ENCODE results near the gene COL6A1.
"Not testable (repeated sequence)": the region's sequence is repeated elsewhere in the genome, so short reads cannot be mapped to it uniquely, and the experiment has no call there.

The COL6A1 gene

DNA sequence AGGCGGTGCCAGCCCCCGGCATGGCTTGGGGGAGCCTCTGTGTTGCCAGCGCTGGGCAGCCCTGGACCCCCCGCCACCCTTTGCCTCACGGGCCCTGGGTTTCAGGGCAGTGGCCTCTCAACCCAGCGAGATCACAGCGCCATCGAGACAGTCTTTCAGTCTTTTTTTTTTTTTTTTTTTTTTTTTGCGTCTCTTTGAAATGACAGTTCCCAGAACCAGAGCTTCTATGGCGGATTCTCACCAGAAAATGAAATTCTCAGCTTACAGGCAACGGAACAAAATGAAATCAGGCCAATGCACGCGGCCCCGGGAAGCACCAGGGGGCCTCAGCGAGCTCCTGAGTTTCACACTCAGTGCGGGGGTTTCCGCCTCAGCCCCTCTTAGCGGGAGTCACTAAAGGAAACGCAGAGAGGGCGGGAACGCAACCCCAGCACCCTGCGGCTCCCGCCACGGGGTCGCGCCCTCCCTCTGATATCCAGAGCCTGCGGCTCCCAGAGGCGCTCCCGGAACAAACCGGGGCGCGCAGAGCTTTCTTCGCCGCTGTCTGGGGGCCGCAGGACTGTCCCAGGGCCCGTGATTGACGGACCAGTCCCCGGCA is 8.0 kb upstream of the COL6A1 start:
- H3K4me1 ChIP-seq (ENCODE audit: control insufficient read depth, insufficient read depth, low read length) = peaks cover 44% of the 10 kb centered on the region

DNA sequence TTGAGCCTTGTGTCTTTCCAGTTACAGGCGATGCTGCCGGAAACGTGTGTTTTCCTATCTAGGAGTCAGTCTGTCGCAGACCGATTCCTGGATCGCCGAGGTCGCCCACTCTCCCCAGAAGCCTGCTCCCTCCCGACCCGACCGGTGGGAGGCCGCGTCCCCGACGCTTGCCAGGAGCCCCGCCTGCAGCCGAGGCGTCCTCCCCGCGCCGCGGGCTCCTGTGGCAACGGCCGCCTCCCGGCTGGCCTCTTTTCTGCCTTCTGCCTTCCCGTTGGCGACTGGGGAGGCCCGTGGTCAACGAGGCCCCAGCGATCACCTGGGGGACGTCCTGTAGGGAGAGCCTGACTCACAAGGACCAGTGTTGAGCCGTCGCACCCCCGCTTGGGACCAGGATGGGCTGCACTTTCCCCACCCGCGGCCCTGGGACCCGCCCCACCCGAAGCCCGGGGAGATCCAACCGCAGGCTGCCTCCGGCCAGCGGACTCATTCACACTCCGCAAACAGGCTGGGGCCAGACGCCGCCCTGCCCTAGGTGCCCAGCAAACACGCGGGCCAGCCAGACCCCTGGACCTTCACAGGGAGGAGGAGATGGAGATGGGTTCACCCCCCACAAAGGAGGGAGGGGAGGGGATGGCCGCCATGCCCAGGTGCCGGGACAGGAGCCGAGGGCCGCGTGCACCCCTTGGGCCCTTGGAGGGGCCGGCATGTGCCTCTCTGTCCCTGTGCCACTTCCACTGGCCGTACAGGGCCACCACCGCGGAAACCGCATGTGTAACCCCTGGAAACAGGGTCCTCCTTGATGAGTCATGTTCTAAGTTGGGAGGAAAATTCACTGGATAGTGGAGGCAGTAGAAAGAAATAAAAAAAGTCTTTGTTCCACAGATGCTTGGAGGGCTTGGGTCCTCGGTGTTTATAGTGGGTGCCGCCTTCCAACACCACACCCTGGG is 7.2 kb upstream of the COL6A1 start:
- H3K4me3 ChIP-seq (ENCODE audit: low read length) = peak overlapping the region; percentile 75
- peaks cover 44% of the 10 kb centered on the region for H3K4me1 ChIP-seq (ENCODE audit: control insufficient read depth, insufficient read depth, low read length)
- H3K27me3 ChIP-seq (ENCODE audit: control insufficient read depth, insufficient read depth, low read length) = peaks cover 17% of the 10 kb centered on the region
- H3K27ac ChIP-seq (ENCODE audit: low read depth, low read length) = peak overlapping the region; percentile 98
- peak overlapping the region; percentile 45 for H3K9ac ChIP-seq (ENCODE audit: low read length)
- H3K36me3 ChIP-seq (ENCODE audit: control insufficient read depth, insufficient read depth, low read length) = no peaks in the 10 kb centered on the region

More for the DNA sequence above, 8.0 kb upstream of the COL6A1 start:
- Histone ChIP-seq H3K9ac (ENCODE audit: low read length) (peak overlapping the region; percentile 45), H3K27me3 (ENCODE audit: control insufficient read depth, insufficient read depth, low read length) (peaks cover 17% of the 10 kb centered on the region), H3K27ac (ENCODE audit: low read depth, low read length) (peak overlapping the region; percentile 98), H3K36me3 (ENCODE audit: control insufficient read depth, insufficient read depth, low read length) (no peaks in the 10 kb centered on the region), H3K4me3 (ENCODE audit: low read length) (peak overlapping the region; percentile 75)

DNA sequence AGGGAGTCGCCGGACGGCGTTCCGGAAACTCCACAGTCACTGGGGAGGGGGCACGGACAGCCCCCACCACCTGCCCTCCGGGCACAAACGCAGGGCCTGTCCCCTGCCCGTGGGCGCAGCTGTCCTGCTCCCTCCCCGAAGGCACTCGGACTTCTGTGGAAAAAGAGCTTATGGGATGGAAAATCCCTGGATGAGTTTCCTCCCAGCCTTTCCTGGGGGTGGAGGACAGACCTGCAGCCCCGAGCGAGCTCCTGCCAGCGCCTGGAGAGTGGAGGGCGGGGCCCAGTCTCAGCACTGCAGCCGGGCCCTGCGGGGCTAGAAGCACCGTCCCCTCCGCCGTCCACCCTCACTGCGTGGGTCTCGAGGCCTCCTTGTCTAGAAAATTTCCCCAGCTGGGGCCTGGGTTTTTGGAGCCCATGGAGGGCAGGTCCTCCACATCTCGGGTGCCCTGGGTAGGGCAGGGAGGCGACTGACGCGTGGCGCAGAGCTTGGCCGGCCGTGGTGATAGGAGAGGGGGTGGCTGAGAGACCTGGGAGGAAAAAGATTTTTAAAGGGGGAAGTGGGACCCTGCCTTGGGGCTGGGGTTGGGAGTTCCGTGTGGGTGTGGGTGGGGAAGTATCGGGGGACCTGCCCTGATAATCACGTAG is 6.4 kb upstream of the COL6A1 start:
- H3K36me3 ChIP-seq (ENCODE audit: control insufficient read depth, insufficient read depth, low read length) = no peaks in the 10 kb centered on the region
- peak overlapping the region; percentile 98 for H3K27ac ChIP-seq (ENCODE audit: low read depth, low read length)
- H3K27me3 ChIP-seq (ENCODE audit: control insufficient read depth, insufficient read depth, low read length) = peaks cover 17% of the 10 kb centered on the region
- H3K4me3 ChIP-seq (ENCODE audit: low read length) = peak overlapping the region; percentile 75
- peaks cover 46% of the 10 kb centered on the region for H3K4me1 ChIP-seq (ENCODE audit: control insufficient read depth, insufficient read depth, low read length)
- H3K9ac ChIP-seq (ENCODE audit: low read length) = no peak overlapping the region

DNA sequence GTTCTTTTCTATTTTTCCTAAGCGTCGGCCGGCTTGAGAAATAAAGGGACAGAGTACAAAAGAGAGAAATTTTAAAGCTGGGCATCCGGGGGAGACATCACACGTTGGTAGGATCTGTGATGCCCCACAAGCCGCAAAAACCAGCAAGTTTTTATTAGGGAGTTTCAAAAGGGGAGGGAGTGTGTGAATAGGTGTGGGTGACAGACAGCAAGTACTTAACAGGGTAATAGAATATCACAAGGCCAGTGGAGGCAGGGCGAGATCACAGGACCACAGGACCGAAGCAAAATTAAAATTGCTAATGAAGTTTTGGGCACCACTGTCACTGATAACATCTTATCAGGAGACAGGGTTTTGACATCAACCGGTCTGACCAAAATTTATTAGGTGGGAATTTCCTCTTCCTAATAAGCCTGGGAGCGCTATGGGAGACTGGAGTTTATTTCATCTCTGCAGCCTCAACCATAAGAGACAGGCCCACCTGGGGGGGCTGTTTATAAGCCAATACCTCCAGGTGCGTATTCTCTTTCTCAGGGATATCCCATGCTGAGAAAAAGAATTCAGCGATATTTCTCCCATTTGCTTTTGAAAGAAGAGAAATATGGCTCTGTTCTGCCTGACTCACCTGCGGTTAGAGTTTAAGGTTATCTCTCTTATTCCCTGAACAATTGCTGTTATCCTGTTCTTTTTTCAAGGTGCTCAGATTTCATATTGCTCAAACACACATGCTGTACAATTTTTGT is 5.7 kb upstream of the COL6A1 start:
- Histone ChIP-seq H3K27ac (ENCODE audit: low read depth, low read length) (peak overlapping the region; percentile 98), H3K4me1 (ENCODE audit: control insufficient read depth, insufficient read depth, low read length) (peaks cover 49% of the 10 kb centered on the region), H3K27me3 (ENCODE audit: control insufficient read depth, insufficient read depth, low read length) (peaks cover 17% of the 10 kb centered on the region)
- not testable (repeated sequence) for H3K4me3 ChIP-seq (ENCODE audit: low read length); H3K9ac ChIP-seq (ENCODE audit: low read length); H3K36me3 ChIP-seq (ENCODE audit: control insufficient read depth, insufficient read depth, low read length)

DNA sequence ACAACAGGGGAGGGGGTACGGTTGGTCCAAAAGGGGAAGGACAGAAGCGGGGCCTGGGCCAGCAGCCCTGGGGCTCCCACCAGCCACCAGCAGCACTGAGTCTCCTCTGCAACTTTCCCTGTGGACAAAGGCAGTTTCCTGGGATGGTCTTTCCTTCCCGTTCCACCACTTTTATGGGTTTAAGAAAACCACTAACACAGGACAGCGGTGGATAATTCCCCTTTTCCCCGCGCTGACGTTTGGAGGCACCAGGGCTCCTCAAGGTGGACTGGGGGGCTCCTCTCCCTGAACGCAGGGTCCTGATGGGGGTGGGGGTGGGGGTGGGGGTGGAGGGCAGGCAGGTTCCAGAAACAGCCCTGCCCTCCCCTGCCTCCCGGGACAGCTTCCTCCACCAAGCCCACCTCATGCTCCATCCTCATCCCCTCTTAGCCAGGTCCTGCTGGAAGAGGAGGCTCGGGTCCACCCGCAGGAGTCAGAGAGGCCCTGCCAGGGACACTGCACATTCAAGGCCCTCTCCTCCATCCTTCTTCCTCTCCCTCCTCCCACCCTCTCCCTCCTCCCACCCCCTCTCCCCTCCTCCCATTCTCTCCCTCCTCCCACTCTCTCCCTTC is 4.8 kb upstream of the COL6A1 start:
- Histone ChIP-seq H3K27ac (ENCODE audit: low read depth, low read length) (peak overlapping the region; percentile 92), H3K9ac (ENCODE audit: low read length) (no peak overlapping the region), H3K27me3 (ENCODE audit: control insufficient read depth, insufficient read depth, low read length) (peaks cover 13% of the 10 kb centered on the region), H3K4me1 (ENCODE audit: control insufficient read depth, insufficient read depth, low read length) (peaks cover 42% of the 10 kb centered on the region), H3K36me3 (ENCODE audit: control insufficient read depth, insufficient read depth, low read length) (no peaks in the 10 kb centered on the region), H3K4me3 (ENCODE audit: low read length) (no peak overlapping the region)

DNA sequence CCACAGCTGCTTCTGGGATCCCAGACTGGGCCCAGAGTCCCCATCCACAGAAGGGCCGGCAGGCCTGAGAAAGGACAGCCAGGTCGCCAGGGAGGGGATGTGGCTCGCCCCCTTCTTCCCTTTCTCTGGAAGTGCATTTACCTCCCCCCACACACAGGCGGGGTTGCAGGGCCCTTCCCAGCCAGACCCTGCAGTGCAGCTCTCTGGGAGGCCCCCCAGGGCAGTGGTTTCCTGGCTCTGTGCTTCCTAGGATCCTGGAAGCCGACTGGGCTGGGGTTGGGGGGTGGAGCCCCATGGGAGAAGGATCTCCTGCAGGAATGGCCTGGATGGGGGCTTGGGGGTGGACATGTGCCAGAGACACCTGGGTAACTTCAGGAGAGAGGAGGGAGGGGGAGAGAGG is 4.2 kb upstream of the COL6A1 start:
- peak overlapping the region; percentile 92 for H3K27ac ChIP-seq (ENCODE audit: low read depth, low read length)
- H3K4me1 ChIP-seq (ENCODE audit: control insufficient read depth, insufficient read depth, low read length) = peaks cover 36% of the 10 kb centered on the region
- H3K27me3 ChIP-seq (ENCODE audit: control insufficient read depth, insufficient read depth, low read length) = peaks cover 8% of the 10 kb centered on the region
- no peaks in the 10 kb centered on the region for H3K36me3 ChIP-seq (ENCODE audit: control insufficient read depth, insufficient read depth, low read length)
- H3K4me3 ChIP-seq (ENCODE audit: low read length) = peak overlapping the region; percentile 4
- H3K9ac ChIP-seq (ENCODE audit: low read length) = no peak overlapping the region

- Histone ChIP-seq H3K27ac (ENCODE audit: low read depth, low read length) (peak overlapping the region; percentile 92), H3K4me3 (ENCODE audit: low read length) (no peak overlapping the region), H3K9ac (ENCODE audit: low read length) (no peak overlapping the region), H3K4me1 (ENCODE audit: control insufficient read depth, insufficient read depth, low read length) (peaks cover 29% of the 10 kb centered on the region), H3K27me3 (ENCODE audit: control insufficient read depth, insufficient read depth, low read length) (peaks cover 3% of the 10 kb centered on the region), H3K36me3 (ENCODE audit: control insufficient read depth, insufficient read depth, low read length) (no peaks in the 10 kb centered on the region)
Measured at GRCh38 chr21:45979141-45979631, 2.4 kb upstream of the COL6A1 start.

DNA sequence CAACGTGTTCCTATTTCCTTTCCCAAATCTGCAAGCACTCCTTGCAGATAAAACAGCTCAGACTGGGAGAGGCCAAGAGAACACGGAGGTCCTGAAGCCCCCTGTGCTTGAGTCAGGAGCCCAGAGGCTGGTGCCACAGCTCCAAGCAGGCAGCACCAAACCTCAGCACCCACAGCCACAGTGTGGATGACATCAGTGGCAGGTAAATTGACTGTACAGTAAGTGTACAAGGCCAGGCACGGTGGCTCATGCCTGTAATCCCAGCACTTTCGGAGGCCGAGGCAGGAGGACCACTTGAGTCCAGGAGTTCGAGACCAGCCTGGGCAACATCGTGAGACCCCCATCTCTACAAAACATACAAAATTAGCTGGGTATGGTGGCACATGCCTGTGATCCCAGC is 1.9 kb upstream of the COL6A1 start:
- Histone ChIP-seq H3K27me3 (ENCODE audit: control insufficient read depth, insufficient read depth, low read length) (no peaks in the 10 kb centered on the region), H3K4me3 (ENCODE audit: low read length) (no peak overlapping the region), H3K27ac (ENCODE audit: low read depth, low read length) (peak overlapping the region; percentile 92), H3K9ac (ENCODE audit: low read length) (no peak overlapping the region), H3K4me1 (ENCODE audit: control insufficient read depth, insufficient read depth, low read length) (peaks cover 31% of the 10 kb centered on the region), H3K36me3 (ENCODE audit: control insufficient read depth, insufficient read depth, low read length) (no peaks in the 10 kb centered on the region)

DNA sequence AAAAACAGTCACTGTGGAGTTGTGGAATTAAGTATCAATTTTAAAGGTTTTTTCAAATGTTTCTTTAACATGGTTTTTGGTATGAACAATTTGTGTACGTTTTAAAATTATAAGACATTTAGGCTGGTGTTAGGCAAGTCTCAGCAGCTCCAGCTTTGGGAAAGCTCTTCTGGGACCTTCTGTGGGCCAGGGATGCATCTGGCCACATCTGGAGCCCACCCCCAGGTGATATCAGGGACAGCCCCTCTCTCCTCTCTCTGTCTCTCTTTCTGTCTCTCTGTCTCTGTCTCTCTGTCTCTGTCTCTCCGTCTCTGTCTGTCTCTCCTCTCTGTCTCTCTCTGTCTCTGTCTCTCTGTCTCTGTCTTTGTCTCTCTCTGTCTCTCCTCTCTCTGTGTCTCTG is 1.3 kb upstream of the COL6A1 start:
- H3K4me3 ChIP-seq (ENCODE audit: low read length) = peak overlapping the region; percentile 59
- H3K4me1 ChIP-seq (ENCODE audit: control insufficient read depth, insufficient read depth, low read length) = peaks cover 32% of the 10 kb centered on the region
- peak overlapping the region; percentile 36 for H3K9ac ChIP-seq (ENCODE audit: low read length)
- no peaks in the 10 kb centered on the region for H3K36me3 ChIP-seq (ENCODE audit: control insufficient read depth, insufficient read depth, low read length)
- peak overlapping the region; percentile 92 for H3K27ac ChIP-seq (ENCODE audit: low read depth, low read length)
- H3K27me3 ChIP-seq (ENCODE audit: control insufficient read depth, insufficient read depth, low read length) = no peaks in the 10 kb centered on the region

DNA sequence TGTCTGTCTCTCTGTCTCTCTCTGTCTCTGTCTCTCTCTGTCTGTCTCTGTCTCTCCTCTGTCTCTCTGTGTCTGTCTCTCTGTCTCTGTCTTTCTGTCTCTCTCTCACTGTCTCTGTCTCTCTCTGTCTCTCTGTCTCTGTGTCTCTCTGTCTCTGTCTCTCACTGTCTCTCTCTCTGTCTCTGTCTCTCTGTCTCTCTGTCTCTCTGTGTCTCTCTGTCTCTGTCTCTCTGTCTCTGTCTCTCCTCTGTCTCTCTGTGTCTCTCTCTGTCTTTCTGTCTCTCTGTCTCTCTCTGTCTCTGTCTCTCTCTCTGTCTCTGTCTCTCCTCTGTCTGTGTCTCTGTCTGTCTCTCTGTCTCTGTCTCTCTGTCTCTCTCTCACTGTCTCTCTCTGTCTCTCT is 873 bp upstream of the COL6A1 start:
- Histone ChIP-seq H3K27ac (ENCODE audit: low read depth, low read length) (peak overlapping the region; percentile 92), H3K4me3 (ENCODE audit: low read length) (peak overlapping the region; percentile 59), H3K27me3 (ENCODE audit: control insufficient read depth, insufficient read depth, low read length) (no peaks in the 10 kb centered on the region), H3K9ac (ENCODE audit: low read length) (peak overlapping the region; percentile 36), H3K36me3 (ENCODE audit: control insufficient read depth, insufficient read depth, low read length) (no peaks in the 10 kb centered on the region), H3K4me1 (ENCODE audit: control insufficient read depth, insufficient read depth, low read length) (peaks cover 36% of the 10 kb centered on the region)

GRCh38 chr21:45982092-45982757 is 655 bp downstream of the COL6A1 start:
- Histone ChIP-seq H3K36me3 (ENCODE audit: control insufficient read depth, insufficient read depth, low read length) (peaks cover 3% of the 10 kb centered on the region), H3K4me3 (ENCODE audit: low read length) (peak overlapping the region; percentile 84), H3K27me3 (ENCODE audit: control insufficient read depth, insufficient read depth, low read length) (no peaks in the 10 kb centered on the region), H3K9ac (ENCODE audit: low read length) (peak overlapping the region; percentile 67), H3K27ac (ENCODE audit: low read depth, low read length) (peak overlapping the region; percentile 95), H3K4me1 (ENCODE audit: control insufficient read depth, insufficient read depth, low read length) (peaks cover 39% of the 10 kb centered on the region)
